GM21576 (cell line): ENCODE data around the gene CUX1.
"Not testable (repeated sequence)": the region's sequence is repeated elsewhere in the genome, so short reads cannot be mapped to it uniquely, and the experiment has no call there.

ENCODE experiments used
- ATAC-seq: cut with Tn5 transposase; IDR thresholded peaks from one replicate; pipeline ENCODE4 v1.9.1; 2021; ENCODE audit warnings: mild to moderate bottlenecking, moderate library complexity; ENCODE audit not compliant: unreplicated experiment

CUX1 gene

DNA sequence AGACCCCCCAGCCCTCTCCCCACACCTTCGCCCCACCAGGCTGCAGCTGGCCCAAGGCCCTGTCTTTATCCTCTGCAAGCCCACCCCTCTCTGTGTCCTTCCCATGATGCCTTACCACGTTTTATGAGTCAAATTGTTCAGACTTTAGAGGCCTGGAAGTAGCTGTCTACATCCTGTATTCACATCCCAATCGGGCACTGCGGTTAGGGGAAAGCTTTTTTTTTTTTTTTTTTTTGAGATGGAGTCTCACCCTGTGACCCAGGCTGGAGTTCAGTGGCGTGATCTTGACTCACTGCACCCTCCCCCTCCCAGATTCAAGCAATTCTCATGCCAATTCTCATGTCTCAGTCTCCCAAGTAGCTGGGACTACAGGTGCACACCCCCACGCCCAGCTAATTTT is 347.7 kb downstream of the CUX1 start:
- no peak for ATAC-seq

DNA sequence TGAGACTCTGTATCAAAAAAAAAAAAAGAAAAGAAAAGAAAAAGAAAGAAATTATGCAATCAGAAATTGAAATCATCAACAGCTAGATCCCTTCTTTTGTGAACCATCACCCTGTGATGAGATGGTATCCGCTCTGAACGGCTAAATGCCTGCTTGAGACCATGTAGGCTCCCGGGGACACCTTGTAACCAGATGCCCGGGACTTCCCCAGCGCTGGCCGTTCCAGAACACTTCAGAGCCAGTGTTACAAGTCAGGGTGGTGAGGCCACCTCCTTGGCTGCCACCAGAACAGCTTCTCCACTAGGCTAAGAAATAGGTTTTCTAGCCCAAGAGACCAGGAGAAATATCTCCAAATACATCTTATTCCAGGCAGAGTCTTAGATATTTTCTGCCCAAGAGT is 349.8 kb downstream of the CUX1 start:
- no peak for ATAC-seq

DNA sequence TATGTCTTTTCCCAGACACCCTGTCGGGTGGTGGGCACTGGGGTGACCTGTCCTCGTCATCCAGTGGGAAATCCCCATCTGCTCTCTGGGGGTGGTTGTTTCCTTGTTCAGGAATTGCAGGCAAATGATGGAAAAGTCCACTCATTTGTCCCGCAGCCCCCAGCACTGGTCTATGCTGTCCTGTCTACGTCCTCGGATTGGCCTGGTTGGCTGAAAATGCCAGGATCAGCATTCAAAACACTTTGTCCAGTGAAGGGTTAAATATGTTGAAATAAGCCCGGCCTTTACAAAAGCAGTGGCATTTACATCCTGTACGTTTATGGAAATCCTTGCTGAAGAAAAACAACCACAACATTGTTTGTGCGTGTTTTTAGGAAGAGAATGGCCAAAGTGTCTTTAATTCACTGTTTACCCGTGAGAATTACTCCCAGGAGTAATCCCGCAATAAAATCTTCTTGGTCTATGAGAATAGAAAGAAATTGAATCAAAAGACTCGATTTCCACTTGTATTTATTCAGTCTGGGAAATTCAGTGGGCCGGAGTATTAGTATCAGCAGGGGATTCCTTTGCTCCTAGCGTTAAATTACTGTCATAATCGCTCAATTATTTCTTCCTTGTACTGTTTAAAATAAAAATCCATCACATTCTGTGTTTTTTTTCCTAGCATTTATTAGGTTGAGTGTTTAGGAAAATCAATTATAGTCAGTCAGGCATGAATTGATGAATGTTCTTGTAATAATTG is 352.4 kb downstream of the CUX1 start:
- no peak for ATAC-seq

DNA sequence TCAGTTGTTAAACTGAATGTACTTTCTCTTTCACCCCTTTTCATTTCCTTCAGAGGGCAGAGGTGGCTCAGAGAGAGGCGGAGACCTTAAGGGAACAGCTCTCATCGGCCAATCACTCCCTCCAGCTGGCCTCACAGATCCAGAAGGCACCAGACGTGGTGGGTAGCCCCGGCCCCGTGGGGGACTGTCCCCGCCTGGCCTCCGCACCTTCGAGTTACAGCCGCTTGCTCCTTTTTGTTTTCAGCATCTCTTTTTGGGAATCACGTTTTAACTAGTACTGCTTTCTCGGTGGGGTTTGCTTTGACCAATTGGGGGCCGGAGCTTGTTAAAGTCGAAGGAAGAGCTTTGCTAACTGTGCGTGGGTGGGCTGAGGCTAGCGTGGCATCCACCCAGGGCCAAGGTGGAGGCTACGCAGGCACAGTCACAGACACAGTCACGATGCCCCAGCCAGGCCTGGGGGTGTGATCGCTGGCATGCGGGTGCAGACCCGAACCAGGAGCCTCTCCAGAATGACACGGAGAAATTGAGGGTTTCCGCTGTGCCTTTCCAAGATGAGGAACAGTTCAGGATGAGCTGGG is 353.1 kb downstream of the CUX1 start:
- no peak for ATAC-seq

DNA sequence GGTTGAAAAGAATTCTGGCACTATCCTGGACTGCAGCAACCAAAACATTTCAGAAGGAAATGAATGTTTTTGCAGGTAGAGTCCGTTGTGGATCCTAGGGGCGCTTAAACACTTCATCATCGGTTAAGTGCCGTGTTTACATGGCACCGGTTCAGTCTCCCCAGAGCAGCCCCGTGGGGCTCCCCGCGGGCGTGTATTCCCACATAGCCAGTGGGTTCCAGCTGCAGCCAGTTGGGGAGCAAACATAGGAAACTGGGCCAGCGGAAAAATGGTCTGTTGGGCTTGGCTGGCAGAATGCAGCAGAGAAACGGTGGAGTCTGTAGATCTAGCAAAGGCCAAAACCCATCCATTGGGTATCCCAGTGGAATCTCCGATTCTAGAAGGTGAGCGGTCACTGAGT is 356.2 kb downstream of the CUX1 start:
- ATAC-seq: no peak

DNA sequence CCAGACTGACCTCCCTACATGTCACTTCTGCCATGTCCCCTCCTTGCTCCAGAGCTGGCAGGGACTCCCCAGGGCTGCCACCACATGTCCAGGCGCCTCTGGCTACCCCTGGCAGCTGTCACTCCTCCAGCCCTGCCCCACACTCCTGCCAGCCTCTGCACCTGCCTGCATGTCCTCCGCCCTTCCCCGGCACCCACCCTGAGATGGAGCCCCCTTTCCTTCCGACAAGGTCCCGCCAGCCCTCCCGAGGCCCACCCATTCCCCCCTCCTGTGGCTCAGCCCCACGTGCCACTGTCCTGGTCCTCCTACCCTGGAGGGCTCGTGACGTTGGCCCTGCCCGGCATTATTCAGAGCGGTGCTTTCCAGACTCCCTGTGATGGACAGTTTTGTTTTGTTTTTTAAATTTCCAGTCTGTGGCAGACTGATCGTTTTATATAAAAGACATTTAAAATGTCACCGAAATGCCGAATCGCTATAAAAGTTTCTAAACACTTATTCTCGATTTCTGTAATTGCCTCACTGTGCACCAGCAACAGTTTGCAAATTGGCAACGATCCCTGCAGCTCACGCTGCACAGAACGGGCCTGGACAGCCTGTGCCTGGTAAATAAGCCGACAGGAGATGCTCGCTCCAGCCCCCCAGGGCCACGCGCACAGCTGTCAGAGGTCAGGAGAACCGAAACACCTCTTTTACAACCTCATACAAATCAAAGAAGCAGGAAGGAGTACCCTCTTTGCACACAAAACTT is 358.2 kb downstream of the CUX1 start:
- no peak for ATAC-seq

DNA sequence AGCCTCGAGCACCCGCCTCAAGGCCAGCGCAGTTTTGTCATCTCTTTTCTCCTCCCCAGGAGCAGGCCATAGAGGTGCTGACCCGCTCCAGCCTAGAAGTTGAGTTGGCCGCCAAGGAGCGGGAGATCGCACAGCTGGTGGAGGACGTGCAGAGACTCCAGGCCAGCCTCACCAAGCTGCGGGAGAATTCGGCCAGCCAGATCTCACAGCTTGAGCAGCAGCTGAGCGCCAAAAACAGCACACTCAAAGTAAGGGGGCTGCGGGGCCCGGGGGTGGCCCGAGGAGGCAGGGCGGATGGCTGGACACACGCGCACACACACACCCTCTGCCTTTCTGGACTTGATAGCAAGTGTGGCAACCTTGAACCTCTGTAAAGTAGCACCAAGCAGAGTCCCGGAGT is 361.0 kb downstream of the CUX1 start:
- ATAC-seq: no peak

DNA sequence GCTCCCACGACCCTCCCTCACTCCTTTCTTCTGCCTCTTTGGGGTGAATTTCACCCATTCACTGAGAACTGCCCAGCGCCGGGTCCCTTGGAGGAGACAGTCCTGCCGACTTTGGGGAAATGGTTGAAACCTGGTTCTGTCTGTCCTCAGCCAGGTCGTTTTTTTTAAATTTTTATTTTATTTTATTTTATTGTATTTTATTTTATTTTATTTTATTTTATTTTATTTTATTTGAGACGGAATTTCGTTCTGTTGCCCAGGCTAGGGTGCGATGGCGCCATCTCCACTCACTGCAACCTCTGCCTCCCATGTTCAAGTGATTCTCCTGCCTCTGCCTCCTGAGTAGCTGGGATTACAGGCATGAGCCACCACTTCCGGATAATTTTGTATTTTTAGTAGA is 363.3 kb downstream of the CUX1 start:
- no peak for ATAC-seq

DNA sequence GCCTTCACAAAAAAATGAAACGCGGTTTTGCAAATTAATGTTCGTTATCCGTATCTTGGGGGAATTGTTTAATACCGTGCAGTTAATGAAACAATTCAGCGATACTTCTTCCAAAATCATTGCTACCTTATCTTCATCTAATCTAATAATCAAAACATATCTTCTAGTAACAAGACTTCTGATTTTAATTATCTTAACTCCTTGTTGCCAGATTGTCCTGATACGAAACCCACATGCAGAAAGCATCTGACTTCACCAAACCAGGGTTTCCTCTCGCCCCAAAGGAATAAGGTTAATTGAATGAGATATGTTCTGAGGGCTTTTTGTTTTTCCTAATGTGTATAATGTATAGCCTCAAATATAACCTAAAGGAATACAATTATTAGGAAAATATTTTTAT is 364.1 kb downstream of the CUX1 start:
- ATAC-seq: no peak

DNA sequence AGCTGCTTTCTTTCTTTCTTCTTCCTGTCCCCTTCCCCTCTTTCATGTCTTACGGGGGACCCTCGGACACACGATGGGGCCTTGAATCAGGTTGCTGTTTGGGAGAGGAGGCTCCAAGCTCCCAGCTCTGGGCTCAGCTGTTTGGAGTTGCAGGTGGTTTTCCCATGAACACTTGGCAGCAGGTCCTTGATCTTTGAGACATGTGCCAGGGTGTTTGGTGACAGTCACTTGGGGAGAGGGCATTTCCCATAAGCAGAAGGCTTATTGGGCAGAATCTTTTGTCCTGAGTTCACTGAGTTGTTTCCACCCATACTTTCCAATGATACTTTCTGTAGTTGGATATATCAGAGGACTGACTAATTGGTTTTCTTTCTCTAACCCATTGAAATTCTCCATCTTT is 364.6 kb downstream of the CUX1 start:
- ATAC-seq: no peak

DNA sequence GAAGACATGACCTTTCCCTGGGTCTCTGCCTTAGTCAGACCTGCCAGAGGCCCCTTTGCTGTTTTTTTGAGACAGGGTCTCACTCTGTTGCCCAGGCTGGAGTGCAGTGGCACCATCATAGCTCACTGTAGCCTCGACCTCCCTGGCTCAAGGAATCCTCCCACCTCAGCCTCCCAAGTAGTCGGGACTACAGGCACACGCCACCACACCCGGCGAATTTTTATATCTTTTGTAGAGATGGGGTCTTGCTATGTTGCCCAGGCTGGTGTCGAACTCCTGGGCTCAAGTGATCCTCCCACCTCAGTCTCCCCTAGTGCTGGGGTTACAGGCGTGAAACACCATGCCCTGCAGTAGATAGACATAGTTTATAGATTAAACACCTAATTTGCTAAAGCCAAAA is 366.4 kb downstream of the CUX1 start:
- ATAC-seq: not testable (repeated sequence)

DNA sequence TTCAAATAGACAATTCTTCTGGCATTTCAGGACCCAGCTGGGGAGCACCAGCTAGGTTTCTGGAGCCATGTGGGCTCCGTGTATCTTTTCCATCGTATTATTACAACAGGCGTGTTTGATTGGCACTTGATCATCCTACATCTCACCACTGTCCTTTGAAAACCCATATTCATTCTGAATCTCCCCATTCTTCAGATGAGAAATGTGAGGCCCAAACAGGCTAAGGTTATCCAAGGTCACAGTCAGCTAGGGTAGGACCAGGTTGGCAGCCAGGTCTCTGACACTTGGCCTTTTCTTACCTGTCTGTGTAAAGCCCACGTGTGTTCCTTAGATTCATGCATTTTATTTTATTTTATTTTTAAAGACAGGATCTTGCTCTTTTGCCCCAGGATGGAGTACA is 366.9 kb downstream of the CUX1 start:
- no peak for ATAC-seq

DNA sequence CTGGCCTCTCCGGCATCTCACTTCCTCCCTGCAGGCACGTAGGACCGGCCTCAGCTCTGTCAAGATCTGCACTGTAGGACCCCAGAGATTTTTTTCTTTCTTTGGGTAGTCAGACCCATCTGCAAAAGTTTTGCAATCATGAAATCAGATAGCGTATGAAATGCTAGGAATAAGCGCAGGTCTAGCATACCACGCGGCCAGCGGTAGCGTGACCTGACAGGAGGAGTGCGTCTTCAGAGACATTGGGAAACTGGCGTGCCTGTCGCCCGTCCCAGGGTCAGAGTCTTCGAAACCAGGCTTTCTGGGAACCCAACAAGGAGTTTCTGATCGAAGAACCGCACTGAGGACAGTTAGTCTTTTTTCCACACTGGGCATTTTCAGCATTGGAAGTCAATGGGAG is 368.4 kb downstream of the CUX1 start:
- ATAC-seq: no peak

DNA sequence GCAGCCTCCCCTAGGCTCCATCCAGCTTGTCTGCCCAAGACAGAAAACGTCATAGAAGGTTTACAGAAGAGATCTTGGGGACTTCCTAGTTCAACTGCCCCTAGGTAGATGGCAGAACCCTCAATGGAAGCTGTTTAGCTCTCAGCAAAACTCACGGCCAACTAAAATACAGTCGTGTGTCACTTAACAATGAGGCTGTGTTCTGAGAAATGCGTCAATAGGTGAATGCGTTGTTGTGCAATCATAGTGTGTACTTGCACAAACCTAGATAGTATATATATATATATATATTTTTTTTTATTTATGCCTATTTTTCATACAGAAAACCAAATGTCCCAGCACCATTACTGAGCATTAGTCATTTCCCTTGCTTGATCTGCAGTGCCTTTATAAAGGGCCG is 368.9 kb downstream of the CUX1 start:
- no peak for ATAC-seq

DNA sequence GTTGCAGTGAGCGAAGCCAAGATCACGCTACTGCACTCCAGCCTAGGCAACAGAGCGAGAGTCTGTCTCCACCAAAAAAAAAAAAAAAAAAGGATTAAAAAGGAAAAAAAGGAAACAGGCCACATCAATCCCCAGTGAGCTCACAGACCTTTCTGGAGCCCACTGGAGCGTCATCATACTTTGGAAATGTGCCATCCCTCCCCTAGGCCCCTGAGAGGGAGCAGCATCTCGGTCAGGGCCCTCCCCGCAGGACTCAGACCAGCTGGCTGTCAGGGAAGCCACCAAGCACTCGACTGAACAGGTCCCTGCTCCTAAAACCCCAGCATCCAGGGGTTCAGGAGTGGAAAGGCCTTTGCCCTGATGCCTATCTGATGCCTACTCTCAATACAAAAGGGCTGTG is 371.3 kb downstream of the CUX1 start:
- ATAC-seq: no peak

DNA sequence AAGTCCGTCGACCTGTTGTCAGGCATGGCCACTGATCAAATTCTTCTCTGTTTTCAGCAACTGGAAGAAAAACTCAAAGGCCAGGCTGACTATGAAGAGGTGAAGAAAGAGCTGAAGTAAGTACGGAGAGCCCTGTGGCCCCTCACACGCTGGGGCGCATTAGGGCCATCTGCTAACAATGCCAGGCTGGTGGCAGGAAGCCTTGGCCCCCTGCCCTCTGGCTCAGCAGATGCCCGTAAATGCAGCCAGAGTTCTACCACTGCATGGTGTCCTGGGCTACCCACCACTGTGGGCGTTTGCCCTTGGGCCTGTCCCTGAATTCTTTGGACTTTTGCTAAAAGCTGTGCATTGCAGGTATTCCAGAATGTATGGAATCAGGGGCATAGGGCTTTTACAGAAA is 372.3 kb downstream of the CUX1 start:
- no peak for ATAC-seq

DNA sequence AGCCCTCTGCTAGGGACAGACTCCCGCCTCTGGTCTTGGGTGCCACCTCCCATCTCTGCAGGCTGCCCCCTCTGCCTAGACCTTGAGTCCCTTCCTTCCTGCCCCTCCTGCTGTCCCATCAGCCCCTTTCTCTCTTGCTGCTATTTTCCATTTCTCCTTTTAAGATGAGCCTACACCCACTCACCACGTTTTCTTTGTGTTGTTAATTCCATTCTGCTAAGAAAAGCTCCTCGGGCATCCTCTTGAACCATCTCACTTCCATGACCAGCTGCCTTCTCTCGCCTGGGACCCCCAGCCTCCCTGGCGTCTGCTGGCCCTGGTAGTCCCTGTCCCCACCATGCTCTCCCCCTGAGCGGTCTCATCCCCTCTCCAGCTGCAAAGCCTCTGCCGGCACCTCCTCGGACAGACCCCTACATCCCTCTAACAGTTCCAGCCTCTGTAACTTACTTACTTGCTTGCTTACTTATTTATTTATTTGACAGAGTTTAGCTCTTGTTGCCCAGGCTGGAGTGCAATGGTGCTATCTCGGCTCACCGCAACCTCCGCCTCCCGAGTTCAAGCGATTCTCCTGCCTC is 373.4 kb downstream of the CUX1 start:
- ATAC-seq: no peak

DNA sequence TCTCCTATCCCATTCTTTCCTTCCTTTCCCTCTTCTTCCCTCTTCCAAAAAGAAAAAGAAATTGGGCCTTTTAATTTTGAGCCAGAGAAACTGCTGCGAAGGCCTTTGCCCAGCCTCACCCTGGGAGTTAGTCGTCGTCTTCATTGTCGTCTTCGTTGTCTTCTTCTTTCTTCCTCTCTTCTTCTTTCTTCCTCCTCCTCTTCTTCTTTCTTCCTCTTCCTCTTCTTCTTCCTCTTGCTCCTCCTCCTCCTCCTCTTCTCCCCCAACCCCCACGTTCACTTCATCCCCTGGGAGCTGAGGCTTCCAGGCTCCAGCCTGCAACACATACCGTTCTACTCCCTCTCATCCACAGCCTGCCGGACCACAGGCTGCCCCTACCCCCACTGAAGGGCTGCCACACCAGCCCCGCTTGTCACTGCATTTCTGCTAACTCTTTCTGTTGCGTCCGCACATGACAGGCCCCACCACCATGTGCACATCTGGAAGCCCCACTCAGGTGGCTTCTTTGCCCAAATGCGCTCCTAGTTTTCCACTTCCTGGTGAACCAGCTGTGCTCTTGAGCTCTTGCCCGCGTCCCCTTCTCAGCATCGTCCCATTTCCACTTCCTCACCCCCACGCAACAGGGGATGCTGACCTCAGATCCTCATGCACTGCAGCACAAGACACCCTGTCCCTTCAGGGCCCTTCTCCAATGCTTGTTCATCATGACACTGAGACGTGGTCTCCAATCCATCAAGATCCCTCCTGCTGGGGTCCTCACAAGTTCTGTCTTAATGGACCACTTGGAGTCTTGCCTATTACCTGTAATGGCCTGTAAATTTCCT is 374.3 kb downstream of the CUX1 start:
- ATAC-seq: no peak

DNA sequence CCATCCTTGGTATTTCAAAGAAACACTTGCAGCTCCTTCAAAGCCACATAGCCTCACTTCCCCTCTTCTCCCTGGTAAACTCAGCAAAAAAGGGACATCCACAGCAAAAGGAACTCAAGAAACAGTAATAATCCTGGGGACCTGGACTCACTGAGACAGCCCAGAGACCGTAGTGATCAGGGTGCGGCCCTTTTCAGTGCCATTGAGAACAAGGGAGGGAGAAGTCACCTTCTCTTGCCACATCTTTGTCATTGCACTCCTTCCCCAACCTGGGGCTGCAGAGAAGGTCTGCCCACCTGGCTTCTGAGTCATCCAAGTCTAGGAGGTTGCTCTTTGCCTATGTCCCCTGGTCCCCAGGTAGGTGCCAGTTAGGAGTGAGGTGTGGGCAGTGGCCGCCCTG is 375.4 kb downstream of the CUX1 start:
- ATAC-seq: no peak

DNA sequence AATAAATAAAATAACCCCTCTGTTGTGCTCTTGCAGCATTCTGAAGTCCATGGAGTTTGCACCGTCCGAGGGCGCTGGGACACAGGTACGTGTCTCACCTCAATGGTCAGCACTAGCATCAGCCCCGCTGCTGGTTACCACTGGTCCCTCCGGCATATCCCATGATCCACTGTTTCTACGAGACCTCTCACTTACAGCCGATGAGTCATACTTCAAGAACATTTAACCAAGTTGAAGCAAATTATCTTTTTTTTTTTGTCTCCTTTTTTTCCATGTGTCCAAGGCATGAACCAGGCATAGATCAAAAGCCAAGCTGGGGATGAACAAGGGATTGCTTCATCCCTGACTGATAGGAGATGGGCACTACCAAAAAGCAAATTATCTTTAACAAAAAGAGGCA is 376.4 kb downstream of the CUX1 start:
- ATAC-seq: no peak

DNA sequence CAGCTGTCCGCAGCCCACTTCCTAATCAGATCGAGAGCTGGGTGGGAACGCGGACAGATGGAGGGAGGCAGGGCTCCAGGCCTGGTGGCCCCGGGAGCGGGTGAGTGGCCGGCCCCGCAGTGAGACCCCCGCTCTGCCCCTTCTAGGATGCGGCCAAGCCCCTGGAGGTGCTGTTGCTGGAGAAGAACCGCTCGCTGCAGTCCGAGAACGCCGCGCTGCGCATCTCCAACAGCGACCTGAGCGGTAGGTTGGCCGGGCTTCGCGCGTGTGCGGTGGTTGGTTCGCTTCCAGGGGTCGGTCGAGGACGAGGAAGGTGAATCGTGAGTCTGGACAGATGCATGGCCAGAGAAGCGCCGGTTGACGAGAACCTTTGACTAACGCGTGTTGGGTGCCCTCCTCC is 377.9 kb downstream of the CUX1 start:
- no peak for ATAC-seq
